HG02798 (cell line): Measurements from ENCODE around the gene SH3RF3.

Experiments used
- ATAC-seq: cut with Tn5 transposase; IDR thresholded peaks from one replicate; pipeline ENCODE4 v1.9.1; 2021; ENCODE audit warnings: mild to moderate bottlenecking; ENCODE audit not compliant: unreplicated experiment, poor library complexity

SH3RF3 gene

DNA sequence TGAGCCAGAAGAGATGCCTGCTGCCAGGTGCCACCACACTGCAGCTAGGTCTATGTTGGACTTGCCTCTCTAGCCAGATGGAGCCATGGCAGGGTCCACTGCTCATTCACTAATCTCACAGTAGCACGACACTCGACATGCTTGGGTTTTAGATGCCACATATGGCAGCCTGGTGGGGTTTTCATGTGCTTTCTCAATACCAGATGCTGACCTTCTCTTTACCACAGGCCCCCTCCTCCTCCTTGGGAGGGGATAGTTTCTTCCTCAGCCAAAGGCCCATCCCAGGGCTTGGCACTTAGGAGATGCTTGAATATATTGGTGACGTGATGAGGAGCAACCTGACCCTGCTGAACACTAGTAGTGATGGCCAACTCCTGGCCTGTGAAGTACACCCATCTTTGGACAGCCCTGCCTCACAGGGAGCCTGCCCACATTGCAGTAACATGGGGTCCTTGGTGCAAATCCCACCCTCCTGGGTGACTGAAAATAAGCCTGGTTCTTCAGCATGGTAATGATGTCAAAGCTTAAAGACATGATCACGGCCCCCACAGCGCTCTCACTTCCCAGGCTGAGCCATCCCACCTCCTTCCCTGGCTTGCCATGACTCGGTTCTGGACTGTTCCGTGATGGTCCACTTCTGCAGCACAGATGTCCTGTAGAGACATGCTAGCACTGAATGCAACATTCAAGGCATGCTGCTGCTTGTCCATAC lies 227.5 kb downstream of the SH3RF3 start:
- no peak for ATAC-seq

DNA sequence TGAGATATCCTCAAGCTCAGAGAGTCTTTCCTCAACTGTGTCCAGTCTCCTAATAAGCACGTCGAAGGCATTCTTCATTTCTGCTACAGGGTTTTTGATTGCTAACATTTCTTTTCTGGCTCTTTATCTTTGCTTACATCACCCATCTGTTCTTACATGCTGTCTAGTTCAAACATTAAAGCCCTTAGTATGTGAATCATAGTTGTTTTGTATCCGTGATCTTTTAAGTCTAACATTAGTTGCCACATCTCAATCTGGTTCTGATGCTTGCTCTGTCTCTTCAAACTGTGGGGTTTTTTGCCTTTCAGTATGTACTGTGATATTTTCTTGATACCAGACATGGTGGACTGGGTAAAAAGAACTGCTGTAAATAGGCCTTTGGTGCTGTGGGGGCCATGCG lies 235.2 kb downstream of the SH3RF3 start:
- no peak for ATAC-seq

DNA sequence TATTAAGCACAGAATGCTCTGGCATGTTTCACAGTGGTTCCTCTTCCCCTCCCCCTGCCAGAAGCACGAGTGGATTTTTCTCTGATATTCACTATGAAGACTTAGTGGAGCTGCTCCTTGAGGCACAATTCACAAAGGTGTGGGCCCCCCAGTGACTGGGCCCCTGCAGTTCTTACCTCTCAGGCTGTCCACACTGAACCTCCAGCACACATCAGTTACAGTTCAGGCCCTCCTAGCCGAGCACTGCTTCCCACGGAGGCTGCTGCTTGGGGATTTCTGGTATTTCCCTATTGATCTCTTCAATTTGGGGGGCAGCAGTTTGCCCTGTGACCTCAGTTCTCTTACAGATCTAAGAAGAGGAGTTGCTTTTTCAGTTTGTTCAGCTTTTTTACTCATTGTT lies 236.1 kb downstream of the SH3RF3 start:
- ATAC-seq: no peak

DNA sequence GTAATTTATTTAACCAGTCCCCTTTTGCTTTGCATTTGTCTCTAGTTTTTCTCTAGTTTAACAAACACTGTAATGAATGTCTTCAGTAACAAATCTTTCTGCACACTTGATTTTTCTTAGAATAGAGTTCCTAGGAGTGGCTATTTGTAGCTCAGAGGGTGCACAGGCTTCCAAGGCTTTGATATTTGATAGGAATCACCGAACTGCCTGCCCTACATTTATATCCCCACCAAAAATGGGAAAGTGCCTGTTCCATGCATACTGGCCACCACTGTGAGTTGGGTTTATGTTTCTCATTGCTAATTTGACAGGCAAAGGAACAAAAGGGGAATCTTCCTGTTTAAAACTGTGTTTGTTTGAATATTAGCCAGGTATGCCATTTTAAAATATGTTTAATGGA lies 238.7 kb downstream of the SH3RF3 start:
- ATAC-seq: no peak

DNA sequence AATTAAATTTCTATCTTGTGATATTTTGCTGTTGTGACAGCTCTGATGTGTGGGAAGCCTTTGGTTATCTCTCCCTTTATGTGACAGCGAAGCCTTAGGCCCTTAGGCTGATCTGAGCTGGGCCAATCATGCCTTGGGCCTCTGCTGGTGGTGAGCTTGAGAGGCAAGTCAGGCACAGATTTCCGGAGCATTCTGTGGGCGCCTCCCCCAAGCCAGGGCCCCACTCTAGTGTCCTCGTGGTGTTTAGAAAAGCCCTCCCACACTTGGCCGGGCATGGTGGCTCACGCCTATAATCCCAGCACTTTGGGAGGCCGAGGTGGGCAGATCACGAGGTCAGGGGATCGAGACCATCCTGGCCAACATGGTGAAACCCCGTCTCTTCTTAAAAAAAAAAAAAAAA lies 239.8 kb downstream of the SH3RF3 start:
- ATAC-seq: no peak

DNA sequence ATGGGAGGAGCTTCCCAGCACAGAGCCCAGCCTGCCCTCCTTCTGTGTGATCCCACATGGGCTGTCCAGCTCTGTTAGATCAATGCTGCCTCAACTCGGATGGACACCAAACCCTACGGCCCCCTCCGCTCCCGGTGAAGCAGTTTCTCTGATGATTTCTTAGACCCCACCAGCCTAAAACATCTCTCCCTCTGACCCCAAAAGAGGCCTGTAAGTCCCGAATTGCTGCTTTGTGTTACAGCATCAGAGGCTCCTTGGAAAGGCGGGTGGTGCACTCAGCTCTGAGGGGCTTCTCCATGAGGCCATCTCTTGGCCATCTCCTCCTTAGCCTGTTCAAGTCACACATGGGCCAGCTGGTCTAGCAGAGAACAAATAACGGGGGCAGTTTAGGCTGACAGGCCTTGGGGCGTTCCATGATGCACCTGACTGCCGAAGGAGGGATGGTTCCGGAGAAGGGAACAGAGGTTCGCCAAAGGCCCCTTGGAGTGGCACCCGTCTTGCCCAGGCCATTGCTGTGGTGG lies 240.7 kb downstream of the SH3RF3 start:
- no peak for ATAC-seq

DNA sequence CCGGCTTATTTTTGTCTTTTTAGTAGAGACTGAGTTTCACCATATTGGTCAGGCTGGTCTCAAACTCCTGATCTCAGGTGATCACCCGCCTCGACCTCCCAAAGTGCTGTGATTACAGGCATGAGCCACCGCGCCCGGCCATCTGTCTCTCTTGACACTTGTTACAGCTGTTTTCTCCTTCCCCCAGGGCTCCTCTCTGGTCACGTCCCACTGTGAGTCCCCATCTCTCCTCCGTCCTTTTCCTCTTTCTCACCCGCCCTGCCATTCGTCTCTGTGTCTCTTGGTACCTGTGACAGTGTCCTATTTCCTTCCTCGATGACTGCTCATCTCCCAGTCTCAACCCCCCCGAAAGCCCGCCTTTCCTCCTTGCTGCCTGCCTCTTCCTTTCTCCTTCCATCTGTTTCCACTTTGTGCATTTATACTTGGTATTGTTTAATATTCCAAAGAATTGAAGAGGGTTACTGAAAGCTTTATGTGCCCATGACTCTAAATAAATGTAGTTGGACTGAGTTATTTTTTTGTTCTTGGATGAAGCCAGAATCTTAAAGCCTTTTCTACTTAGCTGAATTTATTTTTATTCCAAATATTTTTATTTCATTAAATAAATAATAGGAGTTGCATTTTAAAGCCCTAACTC lies 241.5 kb downstream of the SH3RF3 start:
- ATAC-seq: no peak

DNA sequence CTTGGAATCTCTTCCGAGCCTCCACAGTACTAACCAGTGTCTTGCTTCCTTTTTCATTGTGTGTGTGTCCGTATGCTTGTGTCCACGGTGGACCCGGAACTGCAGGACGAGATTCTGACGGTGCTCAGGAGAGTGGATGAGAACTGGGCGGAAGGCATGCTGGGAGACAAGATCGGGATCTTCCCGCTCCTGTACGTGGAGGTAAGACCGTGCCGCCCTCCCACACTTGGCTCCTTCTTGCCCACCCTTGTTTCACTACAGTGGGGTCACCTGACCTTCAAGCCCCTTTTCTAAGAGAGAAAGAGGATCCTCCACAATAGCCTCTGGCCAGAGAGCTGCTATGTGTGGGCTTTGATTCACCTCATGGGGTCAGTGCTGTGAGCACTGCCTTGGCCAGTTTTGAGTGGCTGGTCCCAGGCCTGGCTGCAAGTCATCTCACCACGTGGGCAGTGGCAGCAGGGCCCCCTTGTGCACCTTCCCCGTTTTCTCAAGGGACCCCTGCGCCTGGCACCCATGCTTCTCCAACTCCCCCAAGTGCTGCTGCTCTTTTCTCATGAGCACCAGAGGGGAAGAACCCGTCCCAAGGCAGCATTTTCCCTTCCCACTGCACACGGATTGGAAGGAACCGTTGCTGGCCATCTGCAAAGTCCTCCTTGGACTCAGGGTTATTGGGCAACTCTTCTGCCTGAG lies 242.6 kb downstream of the SH3RF3 start:
- no peak for ATAC-seq

DNA sequence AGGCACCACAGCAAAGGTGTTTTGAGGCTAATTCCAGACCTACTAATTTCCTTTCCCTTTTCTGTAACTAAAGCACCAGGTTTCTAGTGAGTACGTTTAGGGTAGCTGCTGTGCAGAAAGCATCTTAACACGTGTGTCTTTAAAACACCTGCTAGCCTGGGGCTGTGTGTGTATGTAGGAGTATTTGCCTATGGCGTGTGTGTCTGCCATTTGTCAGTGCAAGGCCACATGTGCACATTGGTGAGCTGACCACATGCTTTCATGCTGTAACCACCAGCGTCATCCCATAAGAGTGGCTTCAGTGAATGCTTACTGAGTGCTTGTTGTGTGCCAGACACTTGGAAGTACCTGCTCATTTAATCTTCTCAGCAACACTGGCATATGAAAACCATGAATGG lies 243.2 kb downstream of the SH3RF3 start:
- no peak for ATAC-seq

DNA sequence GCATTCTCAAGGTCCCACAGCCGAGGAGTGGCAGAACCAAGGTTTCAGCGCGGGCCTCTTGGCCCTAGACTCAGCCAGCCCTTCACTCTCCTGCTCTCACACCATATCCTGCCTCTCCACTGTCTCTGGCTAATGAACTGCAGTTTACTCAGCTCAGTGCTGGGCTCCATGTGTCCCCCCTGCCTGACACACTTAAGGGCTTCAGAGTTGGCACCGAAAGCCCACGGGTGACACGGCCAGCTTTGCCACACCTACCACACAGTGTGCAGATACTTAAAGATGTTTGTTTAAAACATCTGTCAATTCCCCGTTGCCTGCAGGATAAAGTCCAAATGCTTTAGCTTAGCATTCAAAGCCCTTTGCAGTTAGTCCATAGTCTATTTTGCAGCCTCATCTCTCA lies 243.6 kb downstream of the SH3RF3 start:
- ATAC-seq: no peak

DNA sequence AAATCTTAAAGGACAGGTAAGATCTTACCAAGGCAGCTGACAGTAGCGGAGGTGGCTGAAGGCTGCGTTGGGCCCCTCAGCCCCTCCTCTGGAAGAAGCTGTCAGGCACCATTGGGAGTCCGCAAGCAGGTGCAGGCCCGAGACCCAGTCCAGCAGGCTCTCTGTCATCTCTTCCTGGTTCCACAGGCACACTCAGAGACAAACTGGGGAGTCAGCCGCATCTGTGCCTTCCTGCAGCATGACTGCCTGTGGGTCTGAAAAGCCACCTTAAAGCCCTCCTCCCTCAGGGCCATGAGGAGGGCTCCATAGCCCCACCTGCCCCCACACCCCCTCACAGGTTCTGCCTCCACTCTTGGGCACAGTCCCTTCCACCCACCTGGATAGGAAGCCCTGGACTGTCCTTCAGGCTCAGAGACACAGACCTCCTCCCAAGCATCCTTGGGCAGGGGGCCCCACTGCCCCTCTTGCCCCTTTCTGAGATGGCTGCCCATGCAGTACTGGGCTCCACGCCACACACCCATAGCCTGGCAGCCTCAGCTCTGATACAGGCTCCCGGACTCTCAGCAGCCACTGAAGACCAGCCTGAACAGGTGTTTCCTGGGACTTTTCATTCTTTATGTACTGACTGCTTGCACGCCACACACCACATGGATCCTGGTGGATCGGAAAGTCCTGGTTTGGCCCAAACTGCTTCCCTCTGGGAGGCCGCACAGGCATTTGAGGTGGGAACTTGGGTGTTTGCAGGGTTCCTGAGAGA lies 245.0 kb downstream of the SH3RF3 start:
- no peak for ATAC-seq

DNA sequence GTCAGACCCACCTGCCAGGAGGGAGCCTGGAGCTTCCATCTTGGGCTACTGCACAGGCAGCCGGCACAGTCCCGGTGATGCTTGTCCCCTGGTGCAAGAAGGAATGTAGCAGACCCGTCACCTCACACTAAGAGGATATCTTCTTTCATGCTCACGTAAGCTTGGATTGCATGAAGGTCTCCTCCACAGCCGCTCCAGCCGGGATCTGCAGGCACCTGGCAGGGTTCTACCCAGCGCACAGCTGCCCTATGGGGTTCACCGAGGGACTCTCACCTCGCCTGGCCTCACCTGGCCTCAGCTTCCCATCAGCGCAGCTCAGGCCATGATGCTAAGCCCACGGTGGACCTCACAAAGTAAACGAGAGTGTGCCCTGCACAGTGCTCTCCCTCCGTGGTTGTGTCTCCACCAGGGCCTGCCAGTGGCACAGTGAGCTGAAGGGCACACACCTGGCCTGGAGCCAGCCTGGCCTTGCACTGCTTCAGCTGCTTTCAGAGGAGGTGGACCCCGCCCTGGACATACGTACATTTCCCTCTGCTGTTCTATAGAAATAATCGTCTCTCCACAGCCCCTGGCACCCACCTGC lies 245.6 kb downstream of the SH3RF3 start:
- no peak for ATAC-seq

DNA sequence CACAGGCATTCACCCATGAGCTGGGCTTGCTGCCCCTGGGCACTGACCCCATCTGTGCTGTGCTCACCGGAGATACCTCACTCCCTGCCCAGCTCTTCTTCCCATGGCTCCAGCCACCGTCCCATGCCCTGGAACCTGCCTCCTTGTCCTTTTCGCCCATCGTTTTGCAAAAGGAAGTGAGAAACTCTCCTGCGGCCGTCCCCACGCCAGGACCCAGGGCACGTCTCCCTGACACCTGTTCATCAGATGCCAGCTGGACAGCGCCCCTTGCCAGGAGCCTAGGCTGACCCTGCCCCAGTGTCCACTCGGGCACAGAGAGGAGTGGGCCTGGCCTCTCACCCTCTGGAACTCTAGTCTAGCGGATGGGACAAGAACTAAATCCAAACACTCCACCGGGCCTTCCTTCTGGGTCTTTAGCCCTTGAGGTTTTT lies 246.1 kb downstream of the SH3RF3 start:
- no peak for ATAC-seq

DNA sequence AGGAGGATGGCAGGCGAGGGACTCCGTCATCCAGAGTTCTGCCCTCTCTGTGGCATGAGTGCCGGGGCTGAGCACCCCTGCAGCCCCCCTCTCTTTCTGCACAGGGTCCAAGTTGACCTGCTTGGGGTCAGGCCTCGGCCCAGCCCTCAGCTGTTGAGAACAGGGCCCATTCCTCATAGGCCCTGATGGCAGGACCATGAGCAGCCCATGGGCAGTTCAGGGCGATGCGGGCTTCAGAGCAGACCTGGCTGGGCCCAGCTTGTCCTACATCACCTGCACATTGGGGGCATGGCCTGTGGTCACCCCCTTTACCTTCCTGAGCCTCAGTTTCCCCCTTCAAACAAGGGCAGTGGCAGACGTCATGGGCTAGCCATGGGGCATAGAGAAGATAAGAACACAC lies 246.7 kb downstream of the SH3RF3 start:
- ATAC-seq: no peak

DNA sequence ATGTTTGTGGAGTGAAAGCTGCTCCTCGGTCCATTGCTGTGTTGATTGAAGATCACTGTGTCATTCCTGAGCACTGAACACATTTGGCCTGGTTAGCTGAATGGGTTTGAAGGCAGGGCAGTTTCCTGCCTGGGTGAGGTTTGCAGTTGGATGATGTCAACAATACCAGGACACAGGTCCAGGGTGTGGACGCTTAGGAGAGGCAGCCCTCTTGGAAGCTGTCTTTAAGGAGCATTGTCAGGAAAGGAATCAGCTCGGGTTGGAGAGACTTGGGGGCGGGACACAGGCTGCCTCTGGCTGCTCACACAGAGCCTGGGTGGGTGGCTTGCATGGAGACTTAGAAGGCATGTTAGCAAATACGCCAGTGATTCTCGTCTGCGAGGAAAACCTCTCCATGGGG lies 247.1 kb downstream of the SH3RF3 start:
- no peak for ATAC-seq

DNA sequence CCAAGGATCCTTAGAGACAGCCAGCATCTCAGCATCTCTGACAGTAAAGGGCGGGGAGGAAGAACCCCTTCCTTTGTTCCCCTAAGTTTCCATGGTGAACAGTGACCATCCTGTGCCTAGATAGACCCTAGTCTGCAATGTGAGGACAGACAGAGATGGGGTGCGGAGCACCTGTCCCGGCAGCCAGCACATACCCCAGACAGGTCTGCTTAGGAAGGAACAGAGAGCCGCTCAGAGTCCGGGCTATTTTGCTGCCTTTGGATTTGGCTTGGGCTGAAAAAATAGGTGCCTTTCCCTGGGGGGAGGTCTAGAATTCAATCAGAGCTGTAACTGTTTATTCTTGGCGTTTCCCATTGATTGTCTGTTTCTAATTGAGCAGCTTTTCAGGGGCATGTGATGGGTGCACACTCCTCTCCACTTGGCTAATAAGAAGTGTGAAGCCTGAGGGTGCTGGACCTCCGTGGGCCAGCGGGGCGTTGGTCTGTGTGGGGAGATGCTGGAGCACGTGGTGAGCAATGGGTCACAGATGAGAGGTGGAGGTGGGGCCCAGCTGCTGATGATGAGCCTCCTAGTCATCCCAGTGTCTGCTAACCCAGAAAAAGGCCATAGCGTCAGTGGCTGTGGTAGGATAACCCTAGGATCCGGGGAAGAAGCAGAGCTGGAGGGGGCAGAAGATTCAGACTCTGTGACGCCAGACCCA lies 247.9 kb downstream of the SH3RF3 start:
- no peak for ATAC-seq

DNA sequence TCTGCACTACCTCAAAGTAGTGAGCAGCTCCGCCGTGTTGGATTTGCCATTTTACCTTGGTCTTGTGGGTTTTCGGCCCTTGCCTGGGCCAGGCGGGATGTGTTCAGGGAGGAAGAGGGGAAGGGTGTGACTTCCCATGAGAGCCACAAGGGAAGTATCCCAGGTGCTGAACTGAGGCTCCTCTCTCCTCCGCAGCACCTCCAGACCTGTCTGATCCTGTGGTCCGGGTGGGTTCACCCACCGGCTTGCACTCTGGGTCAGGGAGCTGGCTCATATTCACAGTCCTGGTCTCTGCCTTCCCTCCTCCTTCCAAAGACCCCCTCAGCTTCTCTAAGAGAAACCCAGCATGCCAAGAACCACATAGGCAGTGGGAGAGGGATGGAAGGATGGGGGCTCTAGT lies 249.0 kb downstream of the SH3RF3 start:
- ATAC-seq: no peak

DNA sequence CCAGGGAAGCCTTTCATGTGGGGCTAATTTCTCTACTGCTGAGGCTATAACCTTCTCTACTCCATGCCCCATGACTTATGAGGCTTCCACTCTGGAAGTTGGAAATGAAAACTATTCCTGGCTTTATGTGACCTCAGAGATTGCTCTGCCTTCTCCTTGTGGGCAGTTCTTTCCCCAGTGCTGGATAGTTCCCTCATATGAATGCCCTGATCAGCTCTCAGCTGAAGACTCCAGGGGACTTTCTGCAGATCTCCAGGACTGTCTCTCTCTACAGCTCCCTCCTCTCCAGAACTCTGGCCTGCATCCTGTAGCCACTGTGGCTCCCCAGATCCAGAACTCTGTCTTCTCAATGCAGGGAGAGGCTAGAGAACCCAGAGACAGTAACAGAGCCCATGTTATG lies 249.7 kb downstream of the SH3RF3 start:
- no peak for ATAC-seq

DNA sequence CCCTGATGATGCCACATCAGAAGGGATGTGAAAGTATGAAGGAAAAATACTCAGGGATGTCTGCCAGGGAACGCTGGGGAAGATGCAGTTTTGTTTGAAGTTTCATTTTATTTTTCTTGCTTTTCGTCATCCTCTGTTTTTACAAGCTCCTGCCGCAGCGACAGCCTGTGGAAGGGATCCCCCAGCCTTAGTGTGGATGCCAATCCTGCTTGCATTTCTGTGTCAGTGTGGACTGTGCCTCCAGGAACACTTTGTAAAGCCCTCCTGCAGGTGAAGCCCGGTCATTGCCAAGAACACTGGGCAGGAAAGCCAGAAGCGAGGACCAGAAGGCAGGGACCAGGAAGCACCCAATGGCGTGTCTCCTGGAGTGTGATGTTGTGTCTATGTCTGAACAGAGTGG lies 250.5 kb downstream of the SH3RF3 start:
- no peak for ATAC-seq
